Gastrocnemius medialis (tissue), 4 donors: ENCODE data around the gene DFFA. TPM values are rescaled to one million over a fixed set of nuclear protein-coding genes. Genes with fewer than 3 reads are reported as not detected.

ENCODE experiments used
- ATAC-seq, 2 donors: fragments of 150-250 bp; one replicate each; pipeline ENCODE4 v1.9.1; 2016
- DNase-seq, 2 donors: peaks; one replicate each; pipeline ENCODE4 v3.0.0-alpha.2; 2019
- H3K27ac ChIP-seq, 4 donors: fragments of 200-600 bp; sonication (generic); 1 replicate in 1 of 4; 2 replicates in 3 of 4; pipeline ENCODE4 v1.5.1; 2016 to 2018; ENCODE audit warnings: mild to moderate bottlenecking in 2 of 4, moderate library complexity in 1 of 4
- H3K27me3 ChIP-seq, 3 donors: fragments of 200-600 bp; sonication (generic) in 2 of 3; 1 replicate in 1 of 3; 2 replicates in 2 of 3; pipeline versions ENCODE4 v1.5.1 to v1.6.0; 2016 to 2019; ENCODE audit warnings: mild to moderate bottlenecking in 1 of 3, moderate library complexity in 1 of 3
- H3K36me3 ChIP-seq, 2 donors: fragments of 200-600 bp; sonication (generic) in 1 of 2; one replicate each; pipeline ENCODE4 v1.5.1; 2017 to 2018
- H3K4me1 ChIP-seq, 2 donors: fragments of 200-600 bp; sonication (generic) in 1 of 2; one replicate each; pipeline ENCODE4 v1.5.1; 2016 to 2017; ENCODE audit warnings: mild to moderate bottlenecking in 2 of 2
- H3K4me3 ChIP-seq, 4 donors: fragments of 200-600 bp; sonication (generic) in 3 of 4; 1 replicate in 1 of 4; 2 replicates in 3 of 4; pipeline ENCODE4 v1.5.1; 2016 to 2019; ENCODE audit warnings: mild to moderate bottlenecking in 2 of 4
- H3K9me3 ChIP-seq, 3 donors: fragments of 200-600 bp; sonication (generic) in 2 of 3; 1 replicate in 1 of 3; 2 replicates in 2 of 3; pipeline ENCODE4 v1.5.1; 2016 to 2019
- CTCF ChIP-seq, 5 experiments: fragments of 450-650 bp in 3 of 5; fragments of 200-600 bp in 2 of 5; sonication (generic) in 2 of 5; IDR thresholded peaks in 4 of 5; conservative IDR thresholded peaks in 1 of 5; 1 replicate in 4 of 5; 2 replicates in 1 of 5; pipeline ENCODE4 v1.5.1; 2016 to 2019; ENCODE audit warnings: antibody characterized with exemption in 5 of 5, mild to moderate bottlenecking in 3 of 5, moderate library complexity in 3 of 5
- POLR2A ChIP-seq, 2 donors: fragments of 450-650 bp; IDR thresholded peaks; one replicate each; pipeline ENCODE4 v1.6.1; 2017; ENCODE audit warnings: antibody characterized with exemption in 2 of 2, mild to moderate bottlenecking in 2 of 2, moderate library complexity in 2 of 2
- in situ Hi-C, 4 donors: fragments of 200-750 bp; cut with MboI; loops; one replicate each; pipeline versions ENCODE4 v1.15.0 to v1.8.0; 2017; ENCODE audit warnings: low sequenced_read_pairs in 4 of 4
- intact Hi-C: fragments of 100-400 bp; cut with DNase I; formaldehyde crosslinking; loops from one replicate; pipeline ENCODE4 v1.15.1; 2023; ENCODE audit warnings: low total_unique reads
- total RNA-seq, 4 donors: library from RNA; depleted of rRNA; stranded (reverse); fragments of >200 nt; gene quantifications; one replicate each; pipeline versions ENCODE4 v1.1.0 to v1.2.3, GENCODE V29; 2016

DFFA gene, protein sequence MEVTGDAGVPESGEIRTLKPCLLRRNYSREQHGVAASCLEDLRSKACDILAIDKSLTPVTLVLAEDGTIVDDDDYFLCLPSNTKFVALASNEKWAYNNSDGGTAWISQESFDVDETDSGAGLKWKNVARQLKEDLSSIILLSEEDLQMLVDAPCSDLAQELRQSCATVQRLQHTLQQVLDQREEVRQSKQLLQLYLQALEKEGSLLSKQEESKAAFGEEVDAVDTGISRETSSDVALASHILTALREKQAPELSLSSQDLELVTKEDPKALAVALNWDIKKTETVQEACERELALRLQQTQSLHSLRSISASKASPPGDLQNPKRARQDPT
- 10 to 100 TPM; 13.8 to 15.6 (median 14.5) TPM for total RNA-seq

DNA sequence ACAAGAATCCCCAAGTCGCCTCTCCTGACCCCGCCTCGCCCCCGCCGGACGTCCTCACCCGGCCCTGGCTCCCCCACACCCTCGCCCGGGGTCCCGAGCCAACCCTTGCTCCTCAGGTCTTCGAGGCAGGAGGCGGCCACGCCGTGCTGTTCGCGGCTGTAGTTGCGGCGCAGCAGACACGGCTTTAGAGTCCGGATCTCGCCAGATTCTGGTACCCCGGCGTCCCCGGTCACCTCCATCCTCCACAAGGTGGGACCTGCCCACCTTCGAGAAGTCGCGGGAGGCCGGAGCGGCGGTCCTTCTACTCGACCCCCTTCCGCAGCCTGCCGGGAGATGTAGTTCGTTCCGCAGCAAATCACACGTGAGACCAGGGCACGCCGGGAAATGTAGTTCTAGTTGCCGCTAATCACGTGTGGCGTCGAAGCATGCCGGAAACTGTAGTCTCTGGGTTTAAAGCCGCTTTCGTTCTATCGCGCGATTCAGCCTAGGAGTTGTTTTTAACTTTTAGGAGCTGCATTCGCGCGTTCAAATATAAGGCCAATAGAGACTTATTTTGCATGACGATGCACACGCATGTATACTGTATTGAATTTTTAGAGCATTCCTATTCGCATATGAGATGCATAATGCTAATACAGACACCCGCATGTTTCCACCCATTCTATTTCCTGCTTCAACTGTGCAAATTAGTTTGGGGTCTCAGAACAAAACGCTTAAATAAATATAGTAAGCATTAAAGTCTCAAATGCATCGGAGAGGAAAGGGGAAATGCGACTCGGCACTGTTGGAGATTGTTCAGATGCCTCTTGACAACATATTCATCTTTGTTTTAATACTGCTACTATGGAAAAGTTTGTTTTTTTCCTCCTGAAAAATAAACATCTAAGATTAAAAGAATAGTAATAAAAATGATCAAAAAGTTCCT, at the start of gene DFFA:
Gene DFFA (minus strand): TSS at position 310 of the 925 bp plus-strand sequence. CDS start 71 bp downstream, at position 239.
- peak; percentile 91 to 92 for DNase-seq
- peaks cover 30 to 31% of the 10 kb centered on the region in 2 donors for H3K4me1 ChIP-seq
- peak within 1 kb of the TSS; percentile 75 to 96 (median 87) for H3K4me3 ChIP-seq
- TF ChIP-seq POLR2A (IDR thresholded peaks at IDR 0.05) (peak; percentile 61 to 62), CTCF (IDR thresholded peaks at IDR 0.05 in 4 of 5, conservative IDR thresholded peaks at IDR 0.05 in 1 of 5) (no peak)
- no peaks in the 10 kb centered on the region for H3K9me3 ChIP-seq
- peaks cover 0 to 17% of the 10 kb centered on the region in 2 donors for H3K36me3 ChIP-seq
- ATAC-seq: peak; percentile 95
- in situ Hi-C loops (no loop called here), intact Hi-C loops (loop anchor here (2.0 kb wide), 1 partner anchor 42 kb away; the partner anchor contains the start of gene CENPS)
- peak within 1 kb of the TSS; percentile 65 to 84 (median 78) for H3K27ac ChIP-seq
- no peaks in the 10 kb centered on the region for H3K27me3 ChIP-seq

DNA sequence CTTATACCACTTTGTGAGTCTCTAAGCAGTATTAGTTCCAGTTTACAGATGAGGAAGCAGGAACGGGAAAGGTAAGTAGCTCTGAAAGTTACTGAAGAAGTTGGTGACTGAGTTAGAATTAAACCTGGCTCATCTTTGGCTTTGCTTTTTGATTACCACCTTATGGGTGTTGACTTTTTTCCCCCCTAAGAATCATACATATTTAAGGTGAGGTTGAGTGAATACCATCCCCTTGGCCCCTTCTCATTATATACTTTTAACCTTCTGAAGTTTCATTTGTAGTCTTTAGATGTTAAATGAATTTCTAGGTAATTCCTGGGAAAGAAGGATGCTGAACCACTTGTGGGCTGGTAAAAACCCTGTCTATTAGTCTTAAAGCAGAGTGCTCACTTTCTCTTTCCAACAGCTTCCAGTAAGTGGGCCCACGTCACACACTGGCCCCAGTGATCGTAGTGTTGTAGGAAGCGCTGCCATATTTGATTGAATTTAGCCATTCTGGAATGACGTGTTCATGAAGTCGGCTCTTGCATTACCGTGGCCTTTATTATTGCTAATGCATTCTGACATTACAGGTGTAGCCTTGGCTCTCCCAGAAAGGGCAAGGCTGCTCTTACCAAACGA, 49.3 kb upstream of the DFFA start:
- H3K36me3 ChIP-seq: peaks cover 0 to 3% of the 10 kb centered on the region in 2 donors
- in situ Hi-C loops: no loop called here
- ATAC-seq: no peak
- peaks cover 5 to 7% of the 10 kb centered on the region in 2 donors for H3K4me1 ChIP-seq
- H3K9me3 ChIP-seq: no peaks in the 10 kb centered on the region
- intact Hi-C loops: no loop called here
- no peak overlapping the region for H3K27ac ChIP-seq
- no peak for DNase-seq
- H3K4me3 ChIP-seq: no peak overlapping the region
- H3K27me3 ChIP-seq: no peaks in the 10 kb centered on the region
- no peak for TF ChIP-seq POLR2A (IDR thresholded peaks at IDR 0.05)
- no peak for TF ChIP-seq CTCF (IDR thresholded peaks at IDR 0.05 in 4 of 5, conservative IDR thresholded peaks at IDR 0.05 in 1 of 5)

- Histone ChIP-seq H3K4me1 (peaks cover 11 to 13% of the 10 kb centered on the region in 2 donors), H3K4me3 (no peak overlapping the region), H3K36me3 (peaks cover 0 to 3% of the 10 kb centered on the region in 2 donors), H3K27ac (no peak overlapping the region), H3K9me3 (no peaks in the 10 kb centered on the region), H3K27me3 (no peaks in the 10 kb centered on the region)
- ATAC-seq: no peak
- in situ Hi-C loops: no loop called here
- TF ChIP-seq POLR2A (IDR thresholded peaks at IDR 0.05) (no peak), CTCF (IDR thresholded peaks at IDR 0.05 in 4 of 5, conservative IDR thresholded peaks at IDR 0.05 in 1 of 5) (no peak)
- intact Hi-C loops: no loop called here
- DNase-seq: no peak
Observed at GRCh38 chr1:10520952-10521351, 48.6 kb upstream of the DFFA start.

GRCh38 chr1:10520497-10520896, 48.2 kb upstream of the DFFA start:
- H3K4me3 ChIP-seq: no peak overlapping the region
- no peaks in the 10 kb centered on the region for H3K9me3 ChIP-seq
- H3K36me3 ChIP-seq: peaks cover 0 to 3% of the 10 kb centered on the region in 2 donors
- intact Hi-C loops (no loop called here), in situ Hi-C loops (no loop called here)
- peaks cover 16 to 18% of the 10 kb centered on the region in 2 donors for H3K4me1 ChIP-seq
- no peak for DNase-seq
- H3K27ac ChIP-seq: no peak overlapping the region
- no peaks in the 10 kb centered on the region for H3K27me3 ChIP-seq
- TF ChIP-seq CTCF (IDR thresholded peaks at IDR 0.05 in 4 of 5, conservative IDR thresholded peaks at IDR 0.05 in 1 of 5) (no peak), POLR2A (IDR thresholded peaks at IDR 0.05) (no peak)
- ATAC-seq: no peak
